K562 (cell line): Measurements from ENCODE around the gene WBP1. TPM values are rescaled to one million over a fixed set of nuclear protein-coding genes. Genes with fewer than 3 reads are reported as not detected.

ENCODE experiments used
- BMI1 ChIP-seq: fragments of 150-350 bp; IDR thresholded peaks from 2 replicates; pipeline ENCODE4 v1.6.1; 2014; ENCODE audit warnings: low read length
- CCAR2 ChIP-seq: fragments of 200-400 bp; formaldehyde crosslinking; IDR thresholded peaks from 2 replicates; pipeline ENCODE4 v1.6.1; 2017; ENCODE audit warnings: mild to moderate bottlenecking, low read depth, low read length
- ELF4 ChIP-seq: fragments of 450-650 bp; formaldehyde crosslinking; IDR thresholded peaks from 2 replicates; pipeline ENCODE4 v1.4.0; 2022; ENCODE audit warnings: missing genetic modification characterization
- ESRRB ChIP-seq: fragments of 250-450 bp; sonication (Bioruptor Pico); IDR thresholded peaks from 2 replicates; pipeline ENCODE4 v1.5.0; 2020; ENCODE audit warnings: mild to moderate bottlenecking, moderate library complexity, borderline replicate concordance
- ETV1 ChIP-seq: fragments of 450-650 bp; conservative IDR thresholded peaks from 2 replicates; pipeline ENCODE4 v1.6.1; 2016; ENCODE audit warnings: missing genetic modification characterization, control low read depth, low read depth, missing compliant biosample characterization
- HDAC6 ChIP-seq: IDR thresholded peaks from 2 replicates; pipeline ENCODE4 v1.6.1; 2012; ENCODE audit warnings: low read depth, mild to moderate bottlenecking, control low read depth, inconsistent platforms, low read length, moderate library complexity
- KDM2B ChIP-seq: fragments of 250-450 bp; sonication (Bioruptor Pico); IDR thresholded peaks from 2 replicates; pipeline ENCODE4 v1.8.0; 2021; ENCODE audit warnings: mild to moderate bottlenecking, moderate library complexity
- MTA3 ChIP-seq: fragments of 450-650 bp; formaldehyde crosslinking; IDR thresholded peaks from 2 replicates; pipeline ENCODE4 v1.6.1; 2017; ENCODE audit warnings: mild to moderate bottlenecking, borderline replicate concordance
- NFIC ChIP-seq: fragments of 450-650 bp; IDR thresholded peaks from 2 replicates; pipeline ENCODE4 v1.6.1; 2017; ENCODE audit warnings: mild to moderate bottlenecking, inconsistent platforms
- NFXL1 ChIP-seq: fragments of 450-650 bp; formaldehyde crosslinking; IDR thresholded peaks from 2 replicates; pipeline ENCODE4 v1.4.0; 2021; ENCODE audit warnings: mild to moderate bottlenecking
- TGIF2 ChIP-seq: sonication (generic); formaldehyde crosslinking; IDR thresholded peaks from 2 replicates; pipeline ENCODE4 v1.8.1; 2022; ENCODE audit warnings: mild to moderate bottlenecking, missing genetic modification reagents, moderate library complexity
- VEZF1 ChIP-seq: fragments of 200-800 bp; sonication (Bioruptor generic); IDR thresholded peaks from 2 replicates; pipeline ENCODE4 v1.6.1; 2017; ENCODE audit warnings: missing genetic modification characterization, missing compliant biosample characterization
- ZFP1 ChIP-seq: fragments of 450-650 bp; formaldehyde crosslinking; IDR thresholded peaks from 2 replicates; pipeline ENCODE4 v1.4.0; 2020; ENCODE audit warnings: mild to moderate bottlenecking, mixed read lengths
- ZNF699 ChIP-seq: fragments of 250-450 bp; sonication (Bioruptor Pico); IDR thresholded peaks from 2 replicates; pipeline ENCODE4 v1.8.0; 2021; ENCODE audit warnings: mild to moderate bottlenecking, moderate library complexity; ENCODE audit not compliant: insufficient replicate concordance
- polyA plus RNA-seq, 8 experiments: library from polyadenylated mRNA; depleted of rRNA in 4 of 8; stranded (reverse) in 5 of 8; unstranded in 3 of 8; fragments of >200 nt; fragmentation: Nextera tagmentation in 2 of 8; fragmentation: Illumina TruSeq in 1 of 8; extraction: Ambion mirVana in 2 of 8; extraction: Trizol in 1 of 8; gene quantifications; 2 replicates each; pipeline versions ENCODE4 v1.2.1 to v1.2.3, GENCODE V29; 2011 to 2014; ENCODE audit warnings: inconsistent platforms in 1 of 8, missing spikeins in 1 of 8
- total RNA-seq, 7 experiments: library from RNA; depleted of rRNA in 6 of 7; stranded (reverse); fragments of >200 nt in 6 of 7; fragmentation: Illumina TruSeq in 2 of 7; extraction: Trizol in 2 of 7; gene quantifications; 2 replicates each; pipeline versions ENCODE4 v1.2.1 to v1.2.3, GENCODE V29; 2011 to 2021; ENCODE audit warnings: low replicate concordance in 1 of 7
- TF ChIP-seq, protein P1 (sequence below): fragments of 250-450 bp; sonication (Bioruptor Pico); IDR thresholded peaks from 2 replicates; pipeline ENCODE4 v1.9.0; 2021; ENCODE audit warnings: mild to moderate bottlenecking, inconsistent platforms
- TF ChIP-seq, protein P2 (sequence below): fragments of 250-450 bp; sonication (Bioruptor Pico); IDR thresholded peaks from 2 replicates; pipeline ENCODE4 v1.8.0; 2022; ENCODE audit warnings: moderate library complexity, mild to moderate bottlenecking, inconsistent platforms

The WBP1 gene
- total and polyA plus RNA-seq, 9 of the 15 experiments (the other 6 are each of a cell fraction or from before 2014, with no cell fraction given) = 1.9 to 27.7 (median 14.2) TPM

GRCh38 chr2:74421221-74421870, 36.9 kb upstream of the WBP1 start, which contains the start of the genes C2orf81 and WDR54 (continued):
- TF ChIP-seq NFXL1 = no peak
- peak; percentile 97 for TF ChIP-seq BMI1
- TF ChIP-seq, protein P1, sequence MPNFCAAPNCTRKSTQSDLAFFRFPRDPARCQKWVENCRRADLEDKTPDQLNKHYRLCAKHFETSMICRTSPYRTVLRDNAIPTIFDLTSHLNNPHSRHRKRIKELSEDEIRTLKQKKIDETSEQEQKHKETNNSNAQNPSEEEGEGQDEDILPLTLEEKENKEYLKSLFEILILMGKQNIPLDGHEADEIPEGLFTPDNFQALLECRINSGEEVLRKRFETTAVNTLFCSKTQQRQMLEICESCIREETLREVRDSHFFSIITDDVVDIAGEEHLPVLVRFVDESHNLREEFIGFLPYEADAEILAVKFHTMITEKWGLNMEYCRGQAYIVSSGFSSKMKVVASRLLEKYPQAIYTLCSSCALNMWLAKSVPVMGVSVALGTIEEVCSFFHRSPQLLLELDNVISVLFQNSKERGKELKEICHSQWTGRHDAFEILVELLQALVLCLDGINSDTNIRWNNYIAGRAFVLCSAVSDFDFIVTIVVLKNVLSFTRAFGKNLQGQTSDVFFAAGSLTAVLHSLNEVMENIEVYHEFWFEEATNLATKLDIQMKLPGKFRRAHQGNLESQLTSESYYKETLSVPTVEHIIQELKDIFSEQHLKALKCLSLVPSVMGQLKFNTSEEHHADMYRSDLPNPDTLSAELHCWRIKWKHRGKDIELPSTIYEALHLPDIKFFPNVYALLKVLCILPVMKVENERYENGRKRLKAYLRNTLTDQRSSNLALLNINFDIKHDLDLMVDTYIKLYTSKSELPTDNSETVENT (CRISPR knock-in tag) = no peak
- TF ChIP-seq HDAC6 = no peak
- no peak for TF ChIP-seq ZNF699
- TF ChIP-seq CCAR2 = no peak
- peak; percentile 72 for TF ChIP-seq VEZF1 (CRISPR knock-in tag)
- 0 out of 2 replicates have a peak, but pooled peaks have one; percentile 12 for TF ChIP-seq MTA3
- TF ChIP-seq, protein P2, sequence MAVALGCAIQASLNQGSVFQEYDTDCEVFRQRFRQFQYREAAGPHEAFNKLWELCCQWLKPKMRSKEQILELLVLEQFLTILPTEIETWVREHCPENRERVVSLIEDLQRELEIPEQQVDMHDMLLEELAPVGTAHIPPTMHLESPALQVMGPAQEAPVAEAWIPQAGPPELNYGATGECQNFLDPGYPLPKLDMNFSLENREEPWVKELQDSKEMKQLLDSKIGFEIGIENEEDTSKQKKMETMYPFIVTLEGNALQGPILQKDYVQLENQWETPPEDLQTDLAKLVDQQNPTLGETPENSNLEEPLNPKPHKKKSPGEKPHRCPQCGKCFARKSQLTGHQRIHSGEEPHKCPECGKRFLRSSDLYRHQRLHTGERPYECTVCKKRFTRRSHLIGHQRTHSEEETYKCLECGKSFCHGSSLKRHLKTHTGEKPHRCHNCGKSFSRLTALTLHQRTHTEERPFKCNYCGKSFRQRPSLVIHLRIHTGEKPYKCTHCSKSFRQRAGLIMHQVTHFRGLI = no peak
- peak; percentile 33; the same call in 1 of the 2 replicates for TF ChIP-seq ETV1 (tag)
- no peak for TF ChIP-seq ELF4 (CRISPR knock-in tag)
- TF ChIP-seq NFIC = no peak
- TF ChIP-seq KDM2B = no peak
- TF ChIP-seq ESRRB (CRISPR knock-in tag) = no peak
- TF ChIP-seq ZFP1 (CRISPR knock-in tag) = no peak
- no peak for TF ChIP-seq TGIF2 (CRISPR knock-in tag)
